SK-N-SH treated with all-trans-retinoic acid at 6 μM for 48 hours (cell line): ENCODE results near the gene ZAP70.

Source experiments
- ARNTL ChIP-seq: fragments of 450-650 bp; formaldehyde crosslinking; IDR thresholded peaks from 2 replicates; pipeline ENCODE4 v1.5.0; 2020; ENCODE audit warnings: low read depth, mild to moderate bottlenecking, moderate library complexity, borderline replicate concordance
- BACH2 ChIP-seq: fragments of 250-450 bp; sonication (Bioruptor Pico); IDR thresholded peaks from 2 replicates; pipeline ENCODE4 v1.9.0; 2021; ENCODE audit warnings: mild to moderate bottlenecking, borderline replicate concordance
- RARB ChIP-seq: fragments of 250-450 bp; sonication (Bioruptor Pico); IDR thresholded peaks from 2 replicates; pipeline ENCODE4 v1.8.0; 2021; ENCODE audit warnings: mild to moderate bottlenecking, moderate library complexity
- ZFP3 ChIP-seq: fragments of 250-450 bp; sonication (Bioruptor Pico); IDR thresholded peaks from 2 replicates; pipeline ENCODE4 v1.5.0; 2020; ENCODE audit warnings: mild to moderate bottlenecking, moderate library complexity
- ZFP30 ChIP-seq: fragments of 450-650 bp; formaldehyde crosslinking; IDR thresholded peaks from 2 replicates; pipeline ENCODE4 v1.5.0; 2022; ENCODE audit warnings: mild to moderate bottlenecking, moderate library complexity
- ZNF8 ChIP-seq: fragments of 450-650 bp; formaldehyde crosslinking; IDR thresholded peaks from 2 replicates; pipeline ENCODE4 v1.5.0; 2020; ENCODE audit warnings: mild to moderate bottlenecking, moderate library complexity
- TF ChIP-seq, protein P1 (sequence below): fragments of 250-450 bp; sonication (Bioruptor Pico); IDR thresholded peaks from 2 replicates; pipeline ENCODE4 v1.8.0; 2020; ENCODE audit warnings: mild to moderate bottlenecking, moderate library complexity, borderline replicate concordance
- TF ChIP-seq, protein P2 (sequence below): fragments of 250-450 bp; sonication (Bioruptor Pico); IDR thresholded peaks from 2 replicates; pipeline ENCODE4 v1.8.0; 2021; ENCODE audit warnings: low read depth, mild to moderate bottlenecking, moderate library complexity, borderline replicate concordance

DNA sequence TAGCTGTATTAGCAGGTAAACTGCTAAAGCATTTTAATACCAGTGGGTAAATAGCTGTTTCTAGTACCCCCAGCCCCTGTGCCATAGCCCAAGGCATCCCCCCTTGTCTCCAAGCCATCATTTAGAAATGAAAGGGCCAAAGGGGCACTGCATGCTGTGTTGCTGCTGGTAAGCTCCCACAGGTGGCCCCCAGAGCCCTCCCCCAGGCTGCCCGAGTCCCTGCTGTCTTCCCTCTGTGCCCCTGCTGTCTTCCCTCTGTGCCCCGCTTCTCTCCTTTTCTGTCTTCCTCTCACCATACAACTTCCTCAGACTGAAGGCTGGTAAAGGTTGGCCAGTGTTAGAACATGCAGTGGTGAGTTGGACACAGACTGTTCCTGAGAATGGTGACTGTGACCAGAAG lies 42.1 kb downstream of the ZAP70 start:
- no peak for TF ChIP-seq ZFP30 (CRISPR knock-in tag)
- TF ChIP-seq, protein P1, sequence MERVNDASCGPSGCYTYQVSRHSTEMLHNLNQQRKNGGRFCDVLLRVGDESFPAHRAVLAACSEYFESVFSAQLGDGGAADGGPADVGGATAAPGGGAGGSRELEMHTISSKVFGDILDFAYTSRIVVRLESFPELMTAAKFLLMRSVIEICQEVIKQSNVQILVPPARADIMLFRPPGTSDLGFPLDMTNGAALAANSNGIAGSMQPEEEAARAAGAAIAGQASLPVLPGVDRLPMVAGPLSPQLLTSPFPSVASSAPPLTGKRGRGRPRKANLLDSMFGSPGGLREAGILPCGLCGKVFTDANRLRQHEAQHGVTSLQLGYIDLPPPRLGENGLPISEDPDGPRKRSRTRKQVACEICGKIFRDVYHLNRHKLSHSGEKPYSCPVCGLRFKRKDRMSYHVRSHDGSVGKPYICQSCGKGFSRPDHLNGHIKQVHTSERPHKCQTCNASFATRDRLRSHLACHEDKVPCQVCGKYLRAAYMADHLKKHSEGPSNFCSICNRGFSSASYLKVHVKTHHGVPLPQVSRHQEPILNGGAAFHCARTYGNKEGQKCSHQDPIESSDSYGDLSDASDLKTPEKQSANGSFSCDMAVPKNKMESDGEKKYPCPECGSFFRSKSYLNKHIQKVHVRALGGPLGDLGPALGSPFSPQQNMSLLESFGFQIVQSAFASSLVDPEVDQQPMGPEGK (CRISPR knock-in tag): no peak
- TF ChIP-seq ZNF8 (CRISPR knock-in tag): no peak
- TF ChIP-seq BACH2 (CRISPR knock-in tag): no peak
- no peak for TF ChIP-seq RARB
- TF ChIP-seq ZFP3 (CRISPR knock-in tag): no peak
- TF ChIP-seq ARNTL (CRISPR knock-in tag): no peak
- TF ChIP-seq, protein P2, sequence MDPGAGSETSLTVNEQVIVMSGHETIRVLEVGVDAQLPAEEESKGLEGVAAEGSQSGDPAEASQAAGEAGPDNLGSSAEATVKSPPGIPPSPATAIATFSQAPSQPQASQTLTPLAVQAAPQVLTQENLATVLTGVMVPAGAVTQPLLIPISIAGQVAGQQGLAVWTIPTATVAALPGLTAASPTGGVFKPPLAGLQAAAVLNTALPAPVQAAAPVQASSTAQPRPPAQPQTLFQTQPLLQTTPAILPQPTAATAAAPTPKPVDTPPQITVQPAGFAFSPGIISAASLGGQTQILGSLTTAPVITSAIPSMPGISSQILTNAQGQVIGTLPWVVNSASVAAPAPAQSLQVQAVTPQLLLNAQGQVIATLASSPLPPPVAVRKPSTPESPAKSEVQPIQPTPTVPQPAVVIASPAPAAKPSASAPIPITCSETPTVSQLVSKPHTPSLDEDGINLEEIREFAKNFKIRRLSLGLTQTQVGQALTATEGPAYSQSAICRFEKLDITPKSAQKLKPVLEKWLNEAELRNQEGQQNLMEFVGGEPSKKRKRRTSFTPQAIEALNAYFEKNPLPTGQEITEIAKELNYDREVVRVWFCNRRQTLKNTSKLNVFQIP (CRISPR knock-in tag): no peak
